GM19467 (cell line): ENCODE results near the gene FAM210B.
"Not testable (repeated sequence)": the region's sequence is repeated elsewhere in the genome, so short reads cannot be mapped to it uniquely, and the experiment has no call there.

Experiments
- ATAC-seq: cut with Tn5 transposase; IDR thresholded peaks from one replicate; pipeline ENCODE4 v1.9.1; 2021; ENCODE audit warnings: mild to moderate bottlenecking, moderate library complexity; ENCODE audit not compliant: unreplicated experiment

FAM210B gene

DNA sequence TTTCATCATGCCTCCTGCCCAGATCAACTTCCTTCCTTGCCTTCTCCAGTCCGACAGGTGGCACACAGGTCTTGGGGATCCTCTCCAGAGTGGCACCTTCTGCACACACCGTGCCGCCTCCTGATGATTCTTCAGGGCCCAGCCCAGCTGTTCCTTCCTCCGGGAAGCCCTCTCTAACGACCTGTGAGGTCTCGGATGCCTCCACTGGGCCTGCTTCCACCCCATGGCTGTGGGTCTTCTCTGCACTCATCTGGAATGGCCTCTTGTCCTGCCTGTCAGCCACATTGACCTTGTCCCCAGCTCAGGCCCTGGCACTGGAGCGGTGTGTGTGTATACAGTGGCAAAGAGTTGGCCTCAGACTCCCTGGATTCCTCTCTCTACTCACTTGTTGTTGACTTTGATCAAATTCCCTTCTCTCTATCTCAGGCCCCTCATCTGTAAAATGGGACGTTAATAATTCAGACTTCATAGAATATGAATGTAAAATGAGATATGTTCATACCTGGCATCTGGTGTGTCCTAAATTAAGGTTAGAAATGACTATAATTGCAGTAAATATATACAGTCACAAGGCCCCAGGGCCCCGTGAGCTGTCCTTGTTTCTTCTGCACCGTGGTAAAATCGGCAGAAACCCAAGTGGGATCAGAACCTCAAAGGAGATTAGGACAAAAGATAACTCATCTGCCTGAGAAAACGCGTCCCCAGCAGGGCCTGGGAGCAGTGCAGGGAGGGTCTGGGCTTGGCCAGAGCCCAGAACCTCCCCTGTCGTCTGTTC lies 1.5 kb downstream of the FAM210B start:
- no peak for ATAC-seq

DNA sequence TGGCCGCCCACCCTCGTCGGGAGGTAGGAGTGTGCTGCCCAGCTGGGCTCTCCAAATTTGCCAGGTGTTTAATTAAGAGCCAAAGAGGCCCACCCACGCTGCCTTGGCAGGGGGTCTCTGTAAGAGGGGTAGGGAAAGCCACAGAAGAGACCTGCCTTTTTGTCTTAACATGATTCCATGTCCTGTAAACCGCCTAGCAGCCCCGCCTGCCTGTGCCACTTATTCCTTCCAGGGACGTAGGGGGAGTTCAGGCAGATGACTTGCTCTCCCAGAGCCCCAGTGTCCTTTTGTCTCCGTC lies 2.1 kb downstream of the FAM210B start:
- no peak for ATAC-seq

- ATAC-seq: no peak
Observed at GRCh38 chr20:56361900-56362299, 3.1 kb downstream of the FAM210B start.

- ATAC-seq: no peak
Observed at GRCh38 chr20:56362833-56363413, 4.1 kb downstream of the FAM210B start.

DNA sequence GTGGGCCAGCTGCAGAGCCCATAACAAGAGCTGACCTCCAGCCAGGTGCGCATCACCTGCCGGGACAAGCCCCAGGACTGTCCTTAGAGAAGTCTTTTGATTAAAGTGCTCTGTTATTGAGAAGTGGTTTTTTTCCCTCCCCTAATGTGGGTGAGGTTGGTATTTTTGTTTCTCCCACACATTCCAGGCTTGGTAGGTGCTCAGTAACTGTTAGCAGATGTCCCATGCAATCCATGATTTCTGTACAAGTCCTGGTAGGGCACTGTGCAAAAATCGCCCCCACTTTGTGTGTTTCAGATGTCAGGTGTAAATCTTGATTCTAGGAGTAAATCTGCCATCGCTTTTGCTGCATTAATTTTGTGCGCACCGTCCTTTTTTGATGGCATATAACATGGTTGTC lies 4.7 kb downstream of the FAM210B start:
- ATAC-seq: no peak

DNA sequence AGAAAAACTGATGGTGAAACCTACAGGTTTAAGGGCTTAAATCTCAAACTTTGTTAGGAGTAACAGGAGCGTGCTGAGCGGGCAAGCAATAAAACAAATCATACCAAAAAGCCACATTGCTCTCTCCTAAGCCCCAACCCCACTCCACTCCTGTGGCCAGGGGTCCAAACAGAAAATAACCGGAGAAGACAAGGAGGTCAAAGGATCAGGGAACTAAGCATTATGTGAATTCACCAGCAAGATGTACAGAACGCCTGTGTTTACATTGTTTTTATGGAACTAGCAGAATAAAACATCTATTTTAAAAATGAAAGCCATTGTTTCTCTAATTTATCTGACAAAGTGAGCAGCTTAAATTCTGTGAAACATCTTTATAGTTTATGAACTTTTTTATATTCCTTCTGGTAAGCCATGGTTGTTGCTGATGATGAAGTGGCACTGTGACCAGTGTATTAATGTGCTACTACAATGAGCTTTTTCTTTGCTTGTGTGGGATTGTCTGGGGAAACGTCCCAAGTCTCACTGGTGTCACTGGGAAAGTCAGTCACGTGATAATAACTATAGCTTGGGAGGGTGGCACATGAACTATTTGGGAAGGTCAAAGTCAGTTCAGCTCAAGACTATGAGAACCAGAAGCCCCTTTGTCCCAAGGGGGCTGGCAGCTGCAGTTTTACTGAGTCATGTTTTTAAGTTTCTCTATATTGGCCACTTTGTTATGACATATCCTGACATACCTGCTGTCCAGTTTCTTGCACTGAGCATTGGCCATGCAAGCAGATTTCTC lies 9.8 kb downstream of the FAM210B start:
- no peak for ATAC-seq

DNA sequence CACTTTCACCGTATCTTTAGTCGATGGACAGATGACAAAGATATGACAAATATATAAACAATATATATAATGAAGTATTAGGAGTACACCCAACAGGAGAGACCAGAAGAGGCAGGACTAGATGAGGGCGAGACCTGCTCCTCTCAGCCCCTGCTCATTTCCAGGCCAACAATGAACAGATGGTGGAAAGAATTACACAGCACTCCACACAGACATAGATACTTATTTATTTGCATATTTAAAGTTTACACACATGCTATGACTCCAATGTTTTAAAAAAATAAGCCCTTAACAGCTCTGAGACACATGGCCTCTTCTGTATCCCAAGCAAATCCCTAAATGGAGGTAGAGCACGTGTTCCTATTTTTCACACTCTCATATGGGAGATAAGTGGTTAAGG lies 10.4 kb downstream of the FAM210B start:
- no peak for ATAC-seq

- no peak for ATAC-seq
Observed at GRCh38 chr20:56371977-56372376, 13.2 kb downstream of the FAM210B start.

DNA sequence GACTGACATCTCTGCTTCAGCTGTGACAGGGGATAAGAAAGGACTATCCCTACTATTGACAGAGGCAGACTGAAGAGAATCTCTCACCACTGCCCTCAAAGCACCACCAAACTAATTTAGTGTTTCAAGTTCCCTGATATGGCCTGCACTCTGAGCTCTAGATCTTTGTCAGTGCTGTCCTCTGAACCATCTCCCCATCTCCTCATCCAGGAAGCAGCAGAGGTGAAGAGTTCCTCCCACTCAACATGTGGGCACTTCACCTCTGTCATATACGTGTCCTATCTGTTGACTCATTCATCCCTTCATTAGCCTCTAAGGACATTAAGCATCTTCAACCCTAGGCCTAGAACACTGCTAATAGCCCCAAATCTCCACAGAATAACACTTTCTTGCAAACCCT lies 14.1 kb downstream of the FAM210B start:
- no peak for ATAC-seq

DNA sequence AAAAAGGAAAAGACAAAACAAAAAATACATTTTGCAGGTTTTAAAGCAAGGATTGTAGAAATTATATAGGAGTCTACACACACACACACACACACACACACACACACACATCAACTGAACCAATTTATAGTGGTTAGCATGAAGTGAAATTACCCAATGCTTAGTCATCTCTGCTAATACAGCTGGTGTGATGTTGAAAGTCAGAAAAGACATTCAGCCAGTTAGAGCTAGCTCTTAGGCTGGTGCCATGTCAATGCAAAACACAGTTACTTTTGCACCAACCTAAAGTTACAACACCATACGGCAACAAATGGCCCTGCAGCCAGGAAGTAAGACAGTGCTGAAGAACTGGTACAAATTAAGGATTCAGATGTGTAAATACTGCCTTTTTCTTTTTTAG lies 15.2 kb downstream of the FAM210B start:
- ATAC-seq: no peak

- no peak for ATAC-seq
Observed at GRCh38 chr20:56376331-56376730, 17.6 kb downstream of the FAM210B start.

GRCh38 chr20:56378386-56378785 lies 19.6 kb downstream of the FAM210B start:
- ATAC-seq: no peak

DNA sequence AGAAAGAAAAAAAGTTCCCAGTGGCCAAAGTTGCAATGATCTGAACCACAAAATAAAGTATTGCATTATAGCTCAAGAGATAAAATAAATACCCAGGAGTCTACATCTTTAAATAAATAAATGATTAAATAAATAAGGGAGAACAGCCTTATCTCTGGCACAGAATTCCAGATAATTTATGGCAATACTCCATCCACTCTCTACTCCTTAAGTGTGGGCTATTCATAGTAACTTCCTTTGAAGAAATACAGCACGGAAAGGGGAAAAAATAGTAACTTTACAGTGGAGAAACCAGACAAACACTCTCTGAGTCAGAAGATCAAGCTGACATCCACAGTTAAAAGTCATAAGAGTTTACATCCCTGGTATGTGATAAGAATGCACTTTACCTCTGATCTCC lies 21.6 kb downstream of the FAM210B start:
- ATAC-seq: no peak

DNA sequence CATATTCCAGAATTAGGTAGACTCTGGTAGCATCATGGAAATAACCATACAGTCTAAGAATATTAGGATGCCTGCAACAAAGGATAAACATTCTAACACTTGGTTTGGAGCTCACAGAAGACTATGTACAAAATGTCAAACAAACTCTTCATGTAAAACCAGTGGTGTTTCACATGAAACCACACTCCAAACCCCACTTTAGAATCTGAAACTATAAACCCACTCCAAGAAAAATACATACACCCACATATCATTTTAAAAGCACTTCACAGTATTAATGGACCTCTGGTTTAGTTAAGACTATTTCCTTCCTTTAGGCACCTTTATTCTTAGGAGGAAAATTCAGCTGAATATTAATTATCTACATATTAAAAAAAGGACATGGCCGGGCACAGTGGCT lies 22.7 kb downstream of the FAM210B start:
- no peak for ATAC-seq

DNA sequence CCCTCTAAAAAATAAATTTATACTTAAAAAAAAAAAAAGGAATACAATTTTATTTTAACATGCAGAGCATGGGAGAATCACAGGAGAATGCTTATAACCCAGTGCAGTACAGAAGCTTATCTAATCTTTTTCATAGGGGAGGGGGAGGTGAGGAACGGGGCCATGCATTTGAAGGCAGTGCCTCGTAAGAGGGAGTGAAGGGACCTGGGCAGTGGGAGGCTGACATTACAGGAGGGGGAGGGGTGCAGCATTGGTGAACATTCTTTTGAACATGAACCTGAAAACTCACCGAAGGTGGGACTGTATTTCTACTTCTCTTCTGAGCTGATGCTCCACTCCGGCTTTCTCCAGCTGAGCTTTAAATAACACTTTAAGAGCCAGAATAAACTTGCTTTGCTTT lies 23.9 kb downstream of the FAM210B start:
- ATAC-seq: no peak

DNA sequence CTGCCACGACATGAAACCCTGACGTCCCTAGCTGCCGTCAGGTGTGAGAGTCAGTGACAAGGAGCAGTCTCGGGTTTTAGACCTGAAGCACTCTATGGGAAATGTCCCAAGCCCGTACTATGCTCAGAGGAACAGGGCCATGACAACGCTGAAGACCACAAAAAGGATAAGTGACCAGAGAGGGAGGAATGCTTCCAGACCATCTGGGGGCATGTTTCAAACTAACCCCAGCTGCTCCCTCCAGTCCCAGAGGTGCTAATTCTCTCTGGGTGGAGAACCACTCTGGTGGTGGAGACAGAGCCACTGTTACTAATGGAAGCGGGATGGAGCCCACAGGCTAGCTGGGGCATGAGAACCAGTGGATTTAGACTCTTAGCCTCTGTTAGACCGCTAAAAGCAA lies 24.6 kb downstream of the FAM210B start:
- ATAC-seq: no peak

DNA sequence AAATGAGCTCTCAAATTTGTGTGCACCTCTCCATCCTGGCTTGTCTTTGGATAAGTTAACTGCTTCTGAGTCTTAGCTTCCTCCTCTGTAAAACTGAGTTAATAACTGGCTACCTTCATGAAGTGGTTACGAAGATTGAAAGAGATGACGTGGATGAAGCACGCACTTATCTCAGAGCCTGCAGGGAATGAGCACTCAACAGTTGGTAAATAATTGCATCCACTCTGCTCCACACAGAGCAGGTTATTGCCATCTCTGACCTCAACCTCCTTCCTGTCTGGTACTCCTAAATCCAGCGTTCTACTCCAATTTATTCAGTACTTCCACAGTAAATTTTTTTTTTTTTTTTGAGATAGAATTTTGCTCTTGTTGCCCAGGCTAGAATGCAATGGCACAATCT lies 26.4 kb downstream of the FAM210B start:
- no peak for ATAC-seq

DNA sequence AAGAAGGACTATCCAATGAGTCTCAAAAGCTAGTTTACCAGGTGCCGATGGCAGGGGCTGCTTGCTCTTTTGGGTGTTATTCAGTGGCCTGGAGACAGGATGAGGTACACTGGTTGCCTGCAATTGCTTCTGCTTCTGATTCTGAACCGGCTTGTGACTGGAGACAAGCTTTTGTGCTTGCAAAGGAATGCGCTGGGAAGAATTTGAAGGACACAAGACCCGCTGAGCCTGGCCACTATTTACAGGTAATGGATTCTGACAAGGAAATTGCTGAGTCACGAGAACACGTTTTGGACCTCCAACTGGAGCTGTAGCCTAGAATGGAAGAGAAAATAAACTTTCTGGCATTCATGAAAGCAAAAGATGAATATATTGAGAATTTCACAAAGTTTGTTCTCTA lies 27.4 kb downstream of the FAM210B start:
- no peak for ATAC-seq

- ATAC-seq: no peak
Observed at GRCh38 chr20:56388882-56389281, 30.1 kb downstream of the FAM210B start.

- no peak for ATAC-seq
Observed at GRCh38 chr20:56389807-56390206, 31.0 kb downstream of the FAM210B start.

DNA sequence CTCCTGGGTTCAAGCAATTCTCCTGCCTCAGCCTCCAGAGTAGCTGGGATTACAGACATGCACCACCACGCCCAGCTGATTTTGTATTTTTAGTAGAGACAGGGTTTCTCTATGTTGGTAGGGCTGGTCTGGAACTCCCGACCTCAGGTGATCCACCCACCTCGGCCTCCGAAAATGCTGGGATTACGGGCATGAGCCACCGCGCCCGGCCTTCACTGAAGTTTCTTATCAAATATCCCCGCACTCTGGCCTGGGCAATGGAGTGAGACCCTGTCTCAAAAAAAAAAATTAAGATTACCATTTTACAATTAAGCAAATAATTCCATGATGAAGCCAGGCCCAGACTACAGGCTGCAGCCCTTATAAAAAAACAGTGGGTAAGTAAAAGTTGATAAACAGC lies 31.6 kb downstream of the FAM210B start:
- not testable (repeated sequence) for ATAC-seq

DNA sequence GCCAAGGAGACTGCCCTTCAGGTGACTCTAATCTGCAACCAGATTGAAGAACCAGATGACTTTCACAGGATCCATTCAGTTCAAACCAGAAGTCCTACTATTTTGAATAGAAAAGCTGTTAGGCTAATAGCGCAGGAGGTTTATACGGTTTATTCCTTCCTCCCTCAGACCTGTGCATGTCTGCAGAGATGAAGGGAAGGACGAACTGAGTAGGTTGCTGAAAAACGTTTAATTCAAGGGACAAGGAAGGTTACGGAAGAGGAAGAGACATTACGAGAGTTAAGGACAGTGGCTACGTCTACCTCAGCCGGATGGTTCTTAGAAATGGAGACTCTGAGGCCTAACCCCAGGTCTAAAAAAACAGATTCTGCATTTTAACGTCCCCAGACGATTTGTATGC lies 32.3 kb downstream of the FAM210B start:
- ATAC-seq: no peak
